Measurements from ENCODE around the gene OR13C4.

DNA sequence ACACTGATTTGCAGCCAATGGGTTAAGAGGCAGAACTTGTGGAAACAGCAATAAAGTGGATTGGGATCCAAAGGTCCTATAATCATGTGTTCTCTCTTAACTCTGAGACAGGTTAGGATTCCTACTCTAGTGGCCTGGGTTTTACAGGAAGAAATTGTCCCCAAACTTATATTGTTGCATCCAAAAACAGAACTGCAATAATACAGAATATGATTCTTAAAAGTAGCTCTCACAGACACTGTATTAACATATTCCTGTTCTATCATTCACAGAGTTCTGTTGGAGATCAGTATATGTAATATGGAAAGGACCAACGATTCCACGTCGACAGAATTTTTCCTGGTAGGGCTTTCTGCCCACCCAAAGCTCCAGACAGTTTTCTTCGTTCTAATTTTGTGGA, 41.9 kb upstream of the OR13C4 start, which contains the start of gene OR13C8:
- no peak for TF ChIP-seq POLR2A (IDR thresholded peaks at IDR 0.05)
- TF ChIP-seq, protein P1, sequence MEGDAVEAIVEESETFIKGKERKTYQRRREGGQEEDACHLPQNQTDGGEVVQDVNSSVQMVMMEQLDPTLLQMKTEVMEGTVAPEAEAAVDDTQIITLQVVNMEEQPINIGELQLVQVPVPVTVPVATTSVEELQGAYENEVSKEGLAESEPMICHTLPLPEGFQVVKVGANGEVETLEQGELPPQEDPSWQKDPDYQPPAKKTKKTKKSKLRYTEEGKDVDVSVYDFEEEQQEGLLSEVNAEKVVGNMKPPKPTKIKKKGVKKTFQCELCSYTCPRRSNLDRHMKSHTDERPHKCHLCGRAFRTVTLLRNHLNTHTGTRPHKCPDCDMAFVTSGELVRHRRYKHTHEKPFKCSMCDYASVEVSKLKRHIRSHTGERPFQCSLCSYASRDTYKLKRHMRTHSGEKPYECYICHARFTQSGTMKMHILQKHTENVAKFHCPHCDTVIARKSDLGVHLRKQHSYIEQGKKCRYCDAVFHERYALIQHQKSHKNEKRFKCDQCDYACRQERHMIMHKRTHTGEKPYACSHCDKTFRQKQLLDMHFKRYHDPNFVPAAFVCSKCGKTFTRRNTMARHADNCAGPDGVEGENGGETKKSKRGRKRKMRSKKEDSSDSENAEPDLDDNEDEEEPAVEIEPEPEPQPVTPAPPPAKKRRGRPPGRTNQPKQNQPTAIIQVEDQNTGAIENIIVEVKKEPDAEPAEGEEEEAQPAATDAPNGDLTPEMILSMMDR (IDR thresholded peaks at IDR 0.05), result no peak

Measured in vagina (tissue), 2 donors.